ENCODE measurements around the gene MIPEP.

- TF ChIP-seq POLR2AphosphoS5 (IDR thresholded peaks at IDR 0.05) = no peak
- TF ChIP-seq CTCF (IDR thresholded peaks at IDR 0.05) = no peak
- no peak for TF ChIP-seq EP300 (IDR thresholded peaks at IDR 0.05; ENCODE audit: low read depth)
Measured at GRCh38 chr13:23699271-23699670, 189.9 kb downstream of the MIPEP start.

Data from transverse colon (tissue), 4 donors.